Activated T-cell treated with anti-CD3 and anti-CD28 coated beads, Interleukin-2, amount 50 U/mL, for 24 hours (primary cell): ENCODE results near the gene TMEFF2.

Source experiments
- DNase-seq: peaks from one replicate; pipeline ENCODE4 v3.0.0-alpha.2; 2020
- H3K27ac Mint-ChIP-seq: 2 replicates; pipeline ENCODE4 v1.8.0; 2020; ENCODE audit warnings: mild to moderate bottlenecking, mixed read lengths
- H3K27me3 Mint-ChIP-seq: 2 replicates; pipeline ENCODE4 v1.8.0; 2020; ENCODE audit warnings: mixed read lengths
- H3K36me3 Mint-ChIP-seq: 2 replicates; pipeline ENCODE4 v1.8.0; 2020; ENCODE audit warnings: low read depth, mixed read lengths
- H3K4me1 Mint-ChIP-seq: 2 replicates; pipeline ENCODE4 v1.8.0; 2020; ENCODE audit warnings: low read depth, mixed read lengths
- H3K4me3 Mint-ChIP-seq: 2 replicates; pipeline ENCODE4 v1.8.0; 2020; ENCODE audit warnings: mild to moderate bottlenecking, moderate library complexity, mixed read lengths
- H3K9me3 Mint-ChIP-seq: 2 replicates; pipeline ENCODE4 v1.8.0; 2020; ENCODE audit warnings: mixed read lengths

Gene TMEFF2

GRCh38 chr2:192011196-192011595, 183.5 kb downstream of the TMEFF2 start:
- Mint-ChIP-seq H3K27me3 (peaks cover 6% of the 10 kb centered on the region), H3K4me1 (no peaks in the 10 kb centered on the region), H3K36me3 (no peaks in the 10 kb centered on the region), H3K27ac (no peak overlapping the region), H3K9me3 (no peaks in the 10 kb centered on the region), H3K4me3 (no peak overlapping the region)
- no peak for DNase-seq

DNA sequence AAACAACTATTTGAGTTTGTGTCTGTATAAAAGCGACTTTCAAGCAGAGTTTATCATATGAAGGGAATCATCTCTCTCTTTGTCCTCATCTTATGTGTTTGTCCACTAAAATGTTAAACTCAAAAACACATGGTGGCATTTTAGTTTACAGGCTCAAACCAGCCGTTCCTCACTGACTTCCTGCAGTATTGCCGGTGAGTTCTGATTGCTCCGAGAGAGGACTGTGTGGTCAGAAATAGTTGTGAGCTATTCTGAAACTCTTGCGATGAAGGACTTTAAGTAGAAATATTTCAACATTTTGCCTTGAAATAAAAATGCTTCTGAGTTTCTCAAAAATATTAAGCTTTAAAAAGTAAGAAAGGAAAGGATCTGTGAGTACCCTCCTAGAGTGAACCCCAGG, 184.7 kb downstream of the TMEFF2 start:
- H3K4me1 Mint-ChIP-seq, result no peaks in the 10 kb centered on the region
- DNase-seq, result no peak
- no peaks in the 10 kb centered on the region for H3K36me3 Mint-ChIP-seq
- peaks cover 9% of the 10 kb centered on the region for H3K27me3 Mint-ChIP-seq
- no peak overlapping the region for H3K4me3 Mint-ChIP-seq
- no peak overlapping the region for H3K27ac Mint-ChIP-seq
- no peaks in the 10 kb centered on the region for H3K9me3 Mint-ChIP-seq

GRCh38 chr2:192007581-192008228, 187.0 kb downstream of the TMEFF2 start:
- Mint-ChIP-seq H3K27ac (no peak overlapping the region), H3K36me3 (no peaks in the 10 kb centered on the region), H3K27me3 (peaks cover 16% of the 10 kb centered on the region), H3K4me1 (no peaks in the 10 kb centered on the region), H3K4me3 (no peak overlapping the region), H3K9me3 (no peaks in the 10 kb centered on the region)
- no peak for DNase-seq

GRCh38 chr2:192005211-192005610, 189.5 kb downstream of the TMEFF2 start:
- Mint-ChIP-seq H3K9me3 (no peaks in the 10 kb centered on the region), H3K27ac (no peak overlapping the region), H3K36me3 (no peaks in the 10 kb centered on the region), H3K4me3 (no peak overlapping the region), H3K4me1 (no peaks in the 10 kb centered on the region), H3K27me3 (peaks cover 16% of the 10 kb centered on the region)
- no peak for DNase-seq

GRCh38 chr2:192004188-192004963, 190.4 kb downstream of the TMEFF2 start:
- no peaks in the 10 kb centered on the region for H3K4me1 Mint-ChIP-seq
- no peaks in the 10 kb centered on the region for H3K36me3 Mint-ChIP-seq
- peaks cover 16% of the 10 kb centered on the region for H3K27me3 Mint-ChIP-seq
- no peak overlapping the region for H3K27ac Mint-ChIP-seq
- H3K4me3 Mint-ChIP-seq, result no peak overlapping the region
- no peak for DNase-seq
- no peaks in the 10 kb centered on the region for H3K9me3 Mint-ChIP-seq

GRCh38 chr2:192002418-192002817, 192.3 kb downstream of the TMEFF2 start:
- no peak overlapping the region for H3K27ac Mint-ChIP-seq
- H3K4me3 Mint-ChIP-seq, result no peak overlapping the region
- no peaks in the 10 kb centered on the region for H3K4me1 Mint-ChIP-seq
- no peaks in the 10 kb centered on the region for H3K36me3 Mint-ChIP-seq
- no peaks in the 10 kb centered on the region for H3K9me3 Mint-ChIP-seq
- no peak for DNase-seq
- peaks cover 11% of the 10 kb centered on the region for H3K27me3 Mint-ChIP-seq

DNA sequence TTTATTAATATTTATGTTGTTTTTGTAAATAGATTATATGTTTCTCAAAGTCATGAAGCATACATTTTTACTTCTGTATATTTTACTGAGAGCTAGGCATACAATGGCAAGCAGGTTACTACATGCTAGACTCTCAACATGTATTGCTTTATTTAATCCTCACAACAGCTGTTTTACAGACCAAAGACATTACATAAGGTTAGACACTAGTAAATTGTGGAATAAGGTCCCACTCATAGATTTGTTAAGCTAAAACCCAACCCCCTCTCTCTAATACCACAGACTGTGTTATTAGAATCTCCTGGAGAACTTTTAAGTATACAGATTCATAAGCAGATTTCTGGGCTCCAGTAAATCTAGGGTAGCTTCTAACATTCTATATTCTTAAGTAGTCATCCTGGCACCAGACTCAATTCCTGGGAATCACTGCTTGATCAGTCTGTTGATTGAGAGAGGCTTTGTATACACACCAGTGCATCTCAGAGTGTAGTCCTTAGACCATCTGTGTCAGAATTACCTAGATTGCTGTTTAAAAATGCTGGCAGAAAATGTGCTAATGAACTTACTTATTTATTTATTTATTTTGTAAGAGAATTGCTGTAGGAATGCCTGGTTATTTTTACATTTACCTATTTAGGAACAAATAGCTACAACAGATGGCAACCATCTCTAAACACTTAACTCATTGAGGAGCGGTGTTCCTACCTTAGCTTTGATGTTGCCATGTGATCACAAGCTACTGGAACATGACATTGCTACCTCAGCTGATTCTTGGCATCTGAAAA, 194.3 kb downstream of the TMEFF2 start:
- Mint-ChIP-seq H3K4me3 (no peak overlapping the region), H3K36me3 (no peaks in the 10 kb centered on the region), H3K27me3 (peaks cover 8% of the 10 kb centered on the region), H3K4me1 (no peaks in the 10 kb centered on the region), H3K9me3 (no peaks in the 10 kb centered on the region), H3K27ac (no peak overlapping the region)
- no peak for DNase-seq

- no peak for DNase-seq
- Mint-ChIP-seq H3K27ac (no peak overlapping the region), H3K4me3 (no peak overlapping the region), H3K36me3 (no peaks in the 10 kb centered on the region), H3K4me1 (no peaks in the 10 kb centered on the region), H3K9me3 (no peaks in the 10 kb centered on the region), H3K27me3 (peaks cover 7% of the 10 kb centered on the region)
Measured at GRCh38 chr2:191999101-191999841, 195.5 kb downstream of the TMEFF2 start.

DNA sequence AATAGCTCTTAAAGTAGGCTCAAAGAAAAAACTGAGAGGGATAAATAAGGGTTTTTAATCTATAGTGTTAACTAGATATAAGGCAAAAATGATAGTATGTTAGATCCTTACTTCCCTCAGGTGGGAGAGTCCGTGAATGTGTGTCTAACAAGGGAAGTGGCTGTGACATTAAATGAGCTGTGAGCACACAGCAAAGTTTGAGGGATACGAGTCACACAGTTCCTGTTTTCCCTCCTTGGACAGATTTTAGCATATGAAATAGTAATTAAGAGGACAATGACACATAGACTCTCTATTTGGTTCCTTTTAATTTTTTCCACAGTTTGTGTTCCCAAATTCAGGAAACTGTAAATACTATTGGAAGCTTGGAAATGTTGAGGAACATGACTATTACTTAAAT, 199.4 kb downstream of the TMEFF2 start:
- DNase-seq, result no peak
- Mint-ChIP-seq H3K27ac (no peak overlapping the region), H3K4me1 (no peaks in the 10 kb centered on the region), H3K36me3 (no peaks in the 10 kb centered on the region), H3K27me3 (no peaks in the 10 kb centered on the region), H3K9me3 (no peaks in the 10 kb centered on the region), H3K4me3 (no peak overlapping the region)

DNA sequence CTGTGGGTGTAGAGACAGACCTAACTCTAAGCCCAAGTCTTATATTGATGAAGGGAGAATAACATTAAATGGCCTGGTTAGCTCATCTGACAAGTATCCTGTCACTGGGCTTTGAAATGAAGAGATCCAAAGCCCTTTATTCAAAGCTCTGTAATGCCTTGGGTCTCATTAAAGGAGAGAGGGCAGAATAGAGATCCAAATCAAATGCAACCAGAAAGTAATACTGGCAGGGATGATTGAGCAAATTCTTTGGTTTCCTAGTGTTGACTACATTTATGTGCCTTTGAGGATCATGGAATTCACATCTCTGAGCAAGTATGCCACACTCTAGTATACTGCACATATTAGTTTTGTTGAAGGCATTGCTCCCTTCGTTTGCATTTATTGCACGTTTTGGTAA, 200.0 kb downstream of the TMEFF2 start:
- no peaks in the 10 kb centered on the region for H3K9me3 Mint-ChIP-seq
- H3K27me3 Mint-ChIP-seq, result no peaks in the 10 kb centered on the region
- H3K4me1 Mint-ChIP-seq, result no peaks in the 10 kb centered on the region
- no peak overlapping the region for H3K4me3 Mint-ChIP-seq
- no peaks in the 10 kb centered on the region for H3K36me3 Mint-ChIP-seq
- no peak for DNase-seq
- no peak overlapping the region for H3K27ac Mint-ChIP-seq

DNA sequence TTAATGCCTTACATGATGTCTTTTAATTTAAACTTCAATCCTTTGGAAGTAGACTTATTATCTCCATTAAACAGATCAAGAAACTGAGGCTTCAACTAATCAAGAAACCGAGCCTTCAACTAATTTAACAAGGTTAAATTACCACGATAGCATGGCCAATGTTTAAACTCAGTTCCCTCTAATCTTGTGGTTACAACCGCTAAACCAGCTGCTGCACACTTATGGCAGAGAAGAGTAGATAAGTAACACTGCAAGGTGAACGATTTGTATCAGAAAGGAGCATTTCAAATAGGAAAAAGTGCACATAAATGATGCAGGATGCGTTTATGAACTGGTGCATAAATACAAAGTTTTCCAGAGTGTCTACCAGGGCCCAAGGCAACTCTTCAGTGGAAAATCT, 203.3 kb downstream of the TMEFF2 start:
- DNase-seq, result no peak
- H3K36me3 Mint-ChIP-seq, result no peaks in the 10 kb centered on the region
- H3K9me3 Mint-ChIP-seq, result no peaks in the 10 kb centered on the region
- no peak overlapping the region for H3K27ac Mint-ChIP-seq
- no peaks in the 10 kb centered on the region for H3K27me3 Mint-ChIP-seq
- H3K4me3 Mint-ChIP-seq, result no peak overlapping the region
- no peaks in the 10 kb centered on the region for H3K4me1 Mint-ChIP-seq

DNA sequence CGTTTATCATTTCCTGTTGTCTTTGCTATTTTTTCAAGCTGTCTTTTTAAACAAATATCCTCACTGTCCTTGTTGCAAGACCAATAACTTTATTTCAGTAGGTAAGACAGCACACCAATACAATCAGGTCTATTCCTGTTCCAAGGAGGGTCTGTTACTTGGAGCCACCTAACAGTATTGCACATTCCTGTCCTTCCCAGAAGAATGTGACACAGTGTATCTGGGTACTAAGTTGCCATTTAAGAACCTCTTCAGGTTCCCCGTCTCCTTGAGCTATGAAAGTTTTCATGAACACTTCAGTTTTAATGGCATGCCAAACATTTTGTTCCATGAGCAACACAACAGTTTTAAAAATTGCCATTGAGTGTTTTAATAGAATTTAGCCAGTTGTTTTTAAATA, 209.0 kb downstream of the TMEFF2 start:
- H3K36me3 Mint-ChIP-seq, result no peaks in the 10 kb centered on the region
- no peak overlapping the region for H3K4me3 Mint-ChIP-seq
- no peaks in the 10 kb centered on the region for H3K9me3 Mint-ChIP-seq
- peaks cover 3% of the 10 kb centered on the region for H3K27me3 Mint-ChIP-seq
- no peaks in the 10 kb centered on the region for H3K4me1 Mint-ChIP-seq
- H3K27ac Mint-ChIP-seq, result no peak overlapping the region
- no peak for DNase-seq

DNA sequence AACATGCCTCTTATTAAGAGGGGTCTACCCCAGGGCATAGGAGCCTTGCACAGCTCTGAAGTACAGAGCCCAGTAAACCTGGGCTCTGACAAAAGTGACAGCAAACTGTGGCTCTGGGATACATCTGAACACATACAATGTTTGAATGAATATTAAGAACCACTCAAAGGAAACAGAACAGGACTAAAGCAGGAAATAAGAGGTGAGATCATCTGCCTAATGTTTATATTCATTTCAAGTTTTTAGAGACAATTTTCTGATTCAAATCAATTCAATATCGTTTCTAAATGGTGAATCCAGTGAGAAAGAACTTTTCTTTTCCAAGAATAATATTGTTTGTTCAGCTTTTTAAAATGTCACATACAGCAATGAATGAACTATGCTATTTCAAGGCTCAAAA, 211.1 kb downstream of the TMEFF2 start:
- no peaks in the 10 kb centered on the region for H3K36me3 Mint-ChIP-seq
- H3K27me3 Mint-ChIP-seq, result peaks cover 3% of the 10 kb centered on the region
- H3K27ac Mint-ChIP-seq, result no peak overlapping the region
- H3K4me3 Mint-ChIP-seq, result no peak overlapping the region
- DNase-seq, result no peak
- no peaks in the 10 kb centered on the region for H3K9me3 Mint-ChIP-seq
- no peaks in the 10 kb centered on the region for H3K4me1 Mint-ChIP-seq

DNA sequence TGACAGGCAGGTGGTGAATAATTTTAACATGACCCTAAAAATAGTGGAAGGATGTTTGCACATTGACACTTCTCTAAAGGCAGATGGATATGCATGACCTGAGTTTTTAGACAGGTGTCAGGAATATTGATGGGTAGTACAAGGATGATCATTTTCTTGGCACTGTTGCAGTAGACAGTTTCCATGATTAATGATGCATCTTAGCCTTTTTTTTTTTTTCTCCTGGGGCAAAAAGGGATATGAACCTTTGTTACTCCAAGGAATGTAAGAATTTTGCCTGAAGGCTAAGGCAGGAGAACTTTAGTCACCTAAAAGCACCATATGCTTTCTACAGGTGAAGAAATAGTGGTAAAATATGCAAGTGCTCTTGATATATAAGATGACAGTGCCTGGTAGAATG, 211.5 kb downstream of the TMEFF2 start:
- Mint-ChIP-seq H3K36me3 (no peaks in the 10 kb centered on the region), H3K4me1 (no peaks in the 10 kb centered on the region), H3K4me3 (no peak overlapping the region), H3K9me3 (no peaks in the 10 kb centered on the region), H3K27ac (no peak overlapping the region), H3K27me3 (peaks cover 3% of the 10 kb centered on the region)
- no peak for DNase-seq
